Activated CD4-positive, alpha-beta T cell treated with anti-CD3 and anti-CD28 coated beads, Interleukin-10, Interleukin-2, amounts not matched to agents 100 ng/mL and 50 ng/mL, durations not matched to agents 16 hours and 8 hours (primary cell): ENCODE measurements around the gene OR5L2.
"Not testable (repeated sequence)": the region's sequence is repeated elsewhere in the genome, so short reads cannot be mapped to it uniquely, and the experiment has no call there.

Experiments
- DNase-seq: peaks from one replicate; pipeline ENCODE4 v3.0.0-alpha.2; 2020

The OR5L2 gene

GRCh38 chr11:55826919-55827318 is at the start of gene OR5L2:
OR5L2 (plus strand) TSS chr11:55827219; CDS start chr11:55827219, 0 bp downstream.
- no peak for DNase-seq

DNA sequence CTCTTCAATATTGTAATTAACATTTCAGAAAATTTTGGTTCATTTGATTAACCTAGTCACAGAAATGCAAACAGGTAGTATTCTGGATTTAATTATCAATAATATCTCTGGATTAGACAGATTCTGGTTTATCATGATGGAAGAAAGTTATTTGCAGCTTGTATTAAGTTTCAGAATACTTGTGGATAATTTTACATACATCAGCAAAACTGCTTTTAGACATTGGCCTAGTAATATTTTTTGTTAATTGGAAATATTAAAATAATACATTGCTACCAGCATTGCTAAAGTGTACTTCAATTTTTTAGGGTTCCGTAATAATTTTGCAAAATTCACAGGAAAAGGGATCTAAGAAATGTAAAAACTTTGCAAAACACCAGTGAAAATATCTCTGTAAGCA is 35.4 kb upstream of the OR5L2 start:
- DNase-seq, result no peak

- no peak for DNase-seq
These were observed 33.7 kb upstream of the OR5L2 start for GRCh38 chr11:55793321-55793720.

- DNase-seq, result no peak
These were observed 31.8 kb upstream of the OR5L2 start, which contains the start of gene OR5D14 for GRCh38 chr11:55795256-55795655. OR5D14 (plus strand) TSS chr11:55795556; CDS start chr11:55795556, 0 bp downstream.

- DNase-seq, result no peak
These were observed 20.8 kb upstream of the OR5L2 start for GRCh38 chr11:55806248-55806647.

GRCh38 chr11:55811067-55811466 is 16.0 kb upstream of the OR5L2 start, which contains the start of gene OR5L1:
OR5L1 (plus strand) TSS chr11:55811367; CDS start chr11:55811467, 100 bp downstream.
- DNase-seq, result no peak

DNA sequence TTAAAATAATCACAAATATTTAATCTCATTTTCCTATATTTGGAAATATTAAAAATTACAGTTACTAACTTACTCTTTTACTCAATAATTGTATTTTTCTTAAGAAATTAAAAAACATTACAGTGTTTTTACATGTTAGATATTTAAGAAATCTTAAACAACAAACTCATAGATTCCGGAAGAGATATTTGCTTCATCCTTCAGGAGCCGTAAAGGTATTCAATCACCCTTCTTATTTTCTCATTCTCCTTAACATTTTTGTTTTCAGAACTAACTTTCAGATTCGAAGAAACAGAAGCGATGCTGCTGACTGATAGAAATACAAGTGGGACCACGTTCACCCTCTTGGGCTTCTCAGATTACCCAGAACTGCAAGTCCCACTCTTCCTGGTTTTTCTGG is 7.7 kb upstream of the OR5L2 start, which contains the start of gene OR5D18:
TSS of gene OR5D18 (plus strand) at position 301 of the 400 bp plus-strand sequence. CDS start at position 301, 0 bp downstream.
- no peak for DNase-seq

DNA sequence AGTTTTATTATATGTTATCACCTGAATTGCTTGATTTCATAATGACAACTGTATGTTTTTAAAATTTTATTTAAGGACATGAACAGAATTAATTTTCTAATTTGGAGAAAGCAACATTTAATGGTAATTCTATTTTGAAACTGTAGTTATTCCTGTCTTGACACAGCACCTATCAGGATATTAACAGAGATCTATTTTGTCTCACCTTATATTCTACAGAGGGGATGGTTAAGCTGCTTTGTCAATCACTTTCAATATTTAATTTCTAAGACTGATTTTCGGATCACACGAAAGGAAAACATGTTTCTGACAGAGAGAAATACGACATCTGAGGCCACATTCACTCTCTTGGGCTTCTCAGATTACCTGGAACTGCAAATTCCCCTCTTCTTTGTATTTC is 11.4 kb downstream of the OR5L2 start, which contains the start of gene OR5D16:
TSS of gene OR5D16 (plus strand) at position 301 of the 400 bp plus-strand sequence. CDS start at position 301, 0 bp downstream.
- DNase-seq, result no peak

DNA sequence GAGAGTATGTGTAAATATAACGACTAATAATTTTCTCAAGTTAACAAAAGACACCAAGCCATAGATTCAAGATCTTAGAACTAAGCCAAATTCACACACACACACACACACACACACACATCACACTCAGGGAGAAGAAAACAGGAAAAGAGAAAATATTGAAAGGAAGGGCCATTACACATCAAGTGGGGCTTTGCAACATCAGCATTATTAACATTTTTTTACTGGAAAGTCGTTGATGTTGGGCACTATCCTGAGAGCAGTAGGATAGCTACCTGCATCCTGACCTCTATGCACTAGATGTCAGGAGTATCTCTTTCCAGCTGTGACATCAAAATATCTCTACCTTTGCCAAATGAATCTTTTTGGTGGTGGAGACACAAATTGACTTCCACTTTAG is 20.4 kb downstream of the OR5L2 start:
- DNase-seq, result no peak

GRCh38 chr11:55849037-55849436 is 22.0 kb downstream of the OR5L2 start:
- DNase-seq, result no peak

DNA sequence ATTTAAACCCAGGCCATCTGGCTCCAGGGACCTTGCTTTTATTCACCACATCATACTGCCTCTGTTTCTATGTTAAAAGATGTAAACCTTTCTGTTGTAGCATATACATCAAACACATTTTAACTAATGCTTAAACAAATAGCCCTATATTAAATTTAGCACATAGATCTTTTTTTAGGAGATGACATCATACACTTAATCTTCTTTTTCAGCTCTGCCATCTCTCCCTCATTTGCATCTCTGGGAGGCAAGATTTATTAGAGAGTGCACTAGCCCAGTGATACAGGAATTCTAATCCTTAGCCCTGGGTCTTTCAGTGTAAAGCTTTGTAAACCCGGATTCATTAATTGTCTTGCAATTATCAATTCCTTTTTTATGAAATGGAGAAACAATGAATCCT is 25.1 kb downstream of the OR5L2 start:
- DNase-seq, result no peak

DNA sequence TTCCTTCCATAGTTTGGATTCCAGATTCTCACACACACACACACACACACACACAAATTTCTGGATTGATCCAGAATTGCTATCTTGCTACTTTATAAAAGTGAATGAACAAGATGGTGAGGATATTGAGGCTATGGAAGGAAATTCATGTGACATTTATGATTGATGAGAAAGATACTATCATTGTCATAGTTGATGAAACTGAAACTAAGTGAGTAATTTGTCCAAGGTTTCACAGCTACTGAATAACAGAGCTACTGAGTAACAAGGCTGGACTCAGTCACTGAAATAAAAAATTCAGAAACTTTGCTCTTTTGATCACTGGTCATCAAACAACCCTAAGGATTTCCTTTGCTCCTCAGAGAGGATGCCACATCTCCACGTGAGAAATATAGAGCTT is 27.7 kb downstream of the OR5L2 start:
- DNase-seq, result no peak

DNA sequence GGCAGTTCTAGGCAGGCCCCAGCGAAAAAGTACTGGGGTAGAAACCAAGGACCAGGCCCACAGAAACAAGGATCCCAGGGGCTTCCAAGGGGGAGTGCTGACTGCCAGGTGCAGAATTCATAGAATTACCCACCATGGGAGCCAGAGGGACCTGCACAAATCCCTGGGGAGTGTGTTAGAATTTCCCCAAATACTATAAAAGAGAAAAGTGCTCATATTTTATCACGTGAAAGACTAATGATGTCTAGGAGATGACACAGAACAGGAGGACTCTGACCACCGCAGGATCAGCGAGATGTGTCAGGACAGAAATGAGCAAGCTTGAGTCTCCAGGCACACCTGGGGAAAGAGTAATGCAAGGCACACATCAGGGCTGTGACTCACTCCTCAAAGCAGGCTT is 40.3 kb downstream of the OR5L2 start:
- DNase-seq, result not testable (repeated sequence)

- DNase-seq, result not testable (repeated sequence)
These were observed 45.7 kb downstream of the OR5L2 start for GRCh38 chr11:55872731-55873130.

- not testable (repeated sequence) for DNase-seq
These were observed 46.1 kb downstream of the OR5L2 start for GRCh38 chr11:55873146-55873545.
